Ishikawa (cell line): ENCODE results near the gene COL23A1.

ENCODE experiments used
- CEBPB ChIP-seq: IDR thresholded peaks from 2 replicates; pipeline ENCODE4 v1.6.1; 2012
- CREB1 ChIP-seq: IDR thresholded peaks from 2 replicates; pipeline ENCODE4 v1.6.1; 2012; ENCODE audit warnings: low read depth
- EGR1 ChIP-seq: IDR thresholded peaks from 2 replicates; pipeline ENCODE4 v1.6.1; 2012
- EP300 ChIP-seq: IDR thresholded peaks from 2 replicates; pipeline ENCODE4 v1.6.1; 2012; ENCODE audit warnings: borderline replicate concordance
- FOXM1 ChIP-seq: IDR thresholded peaks from 2 replicates; pipeline ENCODE4 v1.6.1; 2012; ENCODE audit warnings: low read depth, borderline replicate concordance
- NFIC ChIP-seq: IDR thresholded peaks from 2 replicates; pipeline ENCODE4 v1.6.1; 2012
- RAD21 ChIP-seq: IDR thresholded peaks from 2 replicates; pipeline ENCODE4 v1.6.1; 2012; ENCODE audit warnings: low read depth
- TAF1 ChIP-seq: IDR thresholded peaks from 2 replicates; pipeline ENCODE4 v1.6.1; 2012; ENCODE audit warnings: low read depth, mild to moderate bottlenecking
- TCF12 ChIP-seq: IDR thresholded peaks from 2 replicates; pipeline ENCODE4 v1.6.1; 2012; ENCODE audit warnings: low read depth
- TEAD4 ChIP-seq: IDR thresholded peaks from 2 replicates; pipeline ENCODE4 v1.6.1; 2012
- YY1 ChIP-seq: IDR thresholded peaks from 2 replicates; pipeline ENCODE4 v1.6.1; 2012; ENCODE audit warnings: low read depth
- ZBTB7A ChIP-seq: IDR thresholded peaks from 2 replicates; pipeline ENCODE4 v1.6.1; 2012; ENCODE audit warnings: low read depth
- TF ChIP-seq, protein P1 (sequence below): IDR thresholded peaks from 2 replicates; pipeline ENCODE4 v1.6.1; 2012
- TF ChIP-seq, protein P2 (sequence below): IDR thresholded peaks from 2 replicates; pipeline ENCODE4 v1.6.1; 2012
- TF ChIP-seq, protein P3 (sequence below): IDR thresholded peaks from 2 replicates; pipeline ENCODE4 v1.6.1; 2012; ENCODE audit warnings: low read depth, mild to moderate bottlenecking

COL23A1 gene

DNA sequence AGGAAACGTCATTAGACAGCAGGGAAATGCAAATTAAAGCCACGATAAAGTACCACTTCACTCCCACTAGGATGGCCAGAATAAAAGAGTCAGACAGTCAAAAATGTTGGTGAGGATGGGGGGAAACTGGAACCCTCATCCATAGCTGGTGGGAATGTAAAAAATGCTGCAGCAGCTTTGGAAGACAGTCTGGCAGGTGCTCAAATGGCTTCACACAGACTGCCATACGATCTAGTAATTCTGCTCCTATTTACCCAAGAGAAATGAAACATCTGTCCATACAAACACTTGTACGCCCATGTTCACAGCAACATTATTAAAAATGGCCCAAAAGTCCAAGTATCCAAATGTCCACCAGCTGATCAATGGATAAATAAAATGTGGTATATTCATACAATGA, 198.7 kb downstream of the COL23A1 start:
- TF ChIP-seq, protein P1, sequence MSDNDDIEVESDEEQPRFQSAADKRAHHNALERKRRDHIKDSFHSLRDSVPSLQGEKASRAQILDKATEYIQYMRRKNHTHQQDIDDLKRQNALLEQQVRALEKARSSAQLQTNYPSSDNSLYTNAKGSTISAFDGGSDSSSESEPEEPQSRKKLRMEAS, result no peak
- TF ChIP-seq FOXM1, result no peak
- TF ChIP-seq NFIC, result no peak
- no peak for TF ChIP-seq TEAD4
- no peak for TF ChIP-seq YY1
- no peak for TF ChIP-seq RAD21
- TF ChIP-seq CEBPB, result no peak
- no peak for TF ChIP-seq TAF1
- TF ChIP-seq, protein P2, sequence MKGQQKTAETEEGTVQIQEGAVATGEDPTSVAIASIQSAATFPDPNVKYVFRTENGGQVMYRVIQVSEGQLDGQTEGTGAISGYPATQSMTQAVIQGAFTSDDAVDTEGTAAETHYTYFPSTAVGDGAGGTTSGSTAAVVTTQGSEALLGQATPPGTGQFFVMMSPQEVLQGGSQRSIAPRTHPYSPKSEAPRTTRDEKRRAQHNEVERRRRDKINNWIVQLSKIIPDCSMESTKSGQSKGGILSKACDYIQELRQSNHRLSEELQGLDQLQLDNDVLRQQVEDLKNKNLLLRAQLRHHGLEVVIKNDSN, result no peak
- TF ChIP-seq, protein P3, sequence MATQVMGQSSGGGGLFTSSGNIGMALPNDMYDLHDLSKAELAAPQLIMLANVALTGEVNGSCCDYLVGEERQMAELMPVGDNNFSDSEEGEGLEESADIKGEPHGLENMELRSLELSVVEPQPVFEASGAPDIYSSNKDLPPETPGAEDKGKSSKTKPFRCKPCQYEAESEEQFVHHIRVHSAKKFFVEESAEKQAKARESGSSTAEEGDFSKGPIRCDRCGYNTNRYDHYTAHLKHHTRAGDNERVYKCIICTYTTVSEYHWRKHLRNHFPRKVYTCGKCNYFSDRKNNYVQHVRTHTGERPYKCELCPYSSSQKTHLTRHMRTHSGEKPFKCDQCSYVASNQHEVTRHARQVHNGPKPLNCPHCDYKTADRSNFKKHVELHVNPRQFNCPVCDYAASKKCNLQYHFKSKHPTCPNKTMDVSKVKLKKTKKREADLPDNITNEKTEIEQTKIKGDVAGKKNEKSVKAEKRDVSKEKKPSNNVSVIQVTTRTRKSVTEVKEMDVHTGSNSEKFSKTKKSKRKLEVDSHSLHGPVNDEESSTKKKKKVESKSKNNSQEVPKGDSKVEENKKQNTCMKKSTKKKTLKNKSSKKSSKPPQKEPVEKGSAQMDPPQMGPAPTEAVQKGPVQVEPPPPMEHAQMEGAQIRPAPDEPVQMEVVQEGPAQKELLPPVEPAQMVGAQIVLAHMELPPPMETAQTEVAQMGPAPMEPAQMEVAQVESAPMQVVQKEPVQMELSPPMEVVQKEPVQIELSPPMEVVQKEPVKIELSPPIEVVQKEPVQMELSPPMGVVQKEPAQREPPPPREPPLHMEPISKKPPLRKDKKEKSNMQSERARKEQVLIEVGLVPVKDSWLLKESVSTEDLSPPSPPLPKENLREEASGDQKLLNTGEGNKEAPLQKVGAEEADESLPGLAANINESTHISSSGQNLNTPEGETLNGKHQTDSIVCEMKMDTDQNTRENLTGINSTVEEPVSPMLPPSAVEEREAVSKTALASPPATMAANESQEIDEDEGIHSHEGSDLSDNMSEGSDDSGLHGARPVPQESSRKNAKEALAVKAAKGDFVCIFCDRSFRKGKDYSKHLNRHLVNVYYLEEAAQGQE, result no peak

DNA sequence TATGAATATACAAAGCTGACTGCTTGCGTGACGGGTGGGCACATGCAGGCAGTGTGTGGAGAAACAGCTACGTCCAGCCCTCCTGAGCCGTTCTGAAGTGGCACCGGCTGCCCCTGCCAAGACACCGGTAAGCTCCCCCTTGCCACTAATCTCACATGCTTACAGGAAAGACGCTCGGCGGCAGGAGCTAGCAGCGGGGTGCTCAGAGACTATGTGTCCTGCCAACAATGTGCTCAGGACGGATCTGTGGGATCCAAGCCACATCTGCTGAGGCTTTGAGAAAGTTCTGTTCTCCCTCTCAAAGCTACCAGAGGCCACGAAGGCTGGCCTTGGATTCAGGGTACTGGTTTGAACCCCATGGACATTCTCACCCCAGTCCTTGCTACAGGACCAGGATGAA, 200.4 kb downstream of the COL23A1 start:
- TF ChIP-seq FOXM1 (no peak), TAF1 (no peak), RAD21 (no peak), EP300 (no peak), TEAD4 (no peak), CEBPB (no peak)
- TF ChIP-seq, protein P2, result no peak
- TF ChIP-seq, protein P3, result no peak

DNA sequence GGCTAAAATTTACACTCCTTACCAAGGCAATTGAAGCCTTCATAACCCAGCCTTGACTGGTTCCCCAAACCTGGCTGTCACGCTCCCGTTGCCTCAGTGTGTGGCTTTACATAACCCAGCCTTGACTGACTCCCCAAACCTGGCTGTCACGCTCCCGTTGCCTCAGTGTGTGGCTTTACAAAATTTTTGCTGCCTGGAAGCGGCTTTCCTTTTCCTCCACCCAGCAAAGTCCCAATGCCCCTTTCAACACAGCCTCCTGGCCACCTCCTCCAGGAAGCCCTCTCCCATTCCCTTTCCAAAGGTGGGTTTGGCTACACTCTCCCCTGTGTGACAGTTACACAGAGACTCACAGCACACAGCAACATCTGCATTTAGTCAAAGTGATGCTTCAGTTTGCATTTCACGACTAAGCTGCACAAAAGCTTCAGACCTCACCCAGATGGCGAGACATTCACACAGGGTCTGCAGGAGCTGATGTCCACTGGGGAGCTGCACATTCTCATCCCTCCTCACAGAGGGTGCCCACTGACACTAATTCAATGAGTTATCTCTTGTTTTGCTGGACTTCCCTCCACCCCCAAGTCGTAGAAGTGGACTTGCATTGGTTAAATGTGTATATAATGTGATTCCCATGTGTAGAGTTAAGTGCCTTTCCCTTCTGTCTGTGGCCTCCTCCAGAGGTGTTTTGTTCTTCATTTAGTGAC, 201.0 kb downstream of the COL23A1 start:
- TF ChIP-seq, protein P1, result no peak
- no peak for TF ChIP-seq YY1
- no peak for TF ChIP-seq TCF12
- no peak for TF ChIP-seq NFIC
- no peak for TF ChIP-seq FOXM1
- no peak for TF ChIP-seq EP300
- TF ChIP-seq ZBTB7A, result no peak
- no peak for TF ChIP-seq CEBPB
- TF ChIP-seq CREB1, result no peak
- TF ChIP-seq, protein P3, result no peak
- TF ChIP-seq, protein P2, result no peak
- no peak for TF ChIP-seq TEAD4
- TF ChIP-seq EGR1, result no peak
- TF ChIP-seq RAD21, result no peak
- no peak for TF ChIP-seq TAF1

DNA sequence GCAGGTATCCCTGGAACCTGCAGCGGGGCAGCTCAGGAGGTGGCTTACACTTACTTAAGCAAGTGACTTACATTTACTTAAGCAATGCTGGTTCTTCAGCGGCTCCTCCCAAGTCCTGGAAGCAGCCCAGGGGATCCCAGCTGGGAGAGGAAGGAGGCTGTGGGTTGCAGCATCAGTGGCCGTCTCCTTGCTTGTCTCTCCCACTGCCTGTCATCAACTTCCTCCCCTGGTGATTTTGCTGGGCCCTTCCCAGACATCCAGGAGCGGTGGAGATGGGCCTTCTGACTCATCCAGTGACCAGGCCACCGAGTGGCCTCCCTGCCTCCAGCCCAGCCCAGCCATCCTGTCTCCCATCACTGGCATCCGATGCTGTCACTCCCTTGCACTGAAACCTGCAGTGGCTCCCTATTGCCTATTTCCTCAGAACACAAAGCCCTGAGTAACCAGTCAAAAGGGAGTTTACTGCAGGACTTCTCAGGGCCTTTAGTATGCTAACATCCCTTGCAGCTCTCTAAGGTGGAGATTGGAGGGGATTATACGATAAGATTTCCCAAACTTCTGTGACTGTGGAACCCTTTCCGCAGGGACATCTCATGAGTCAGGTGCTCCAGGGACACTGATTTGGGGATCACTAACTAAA, 201.7 kb downstream of the COL23A1 start:
- TF ChIP-seq EGR1 (no peak), YY1 (no peak), ZBTB7A (no peak), CEBPB (no peak), NFIC (no peak), RAD21 (no peak), EP300 (no peak), TCF12 (no peak), CREB1 (no peak), FOXM1 (no peak), TAF1 (no peak), TEAD4 (no peak)
- TF ChIP-seq, protein P1, result no peak
- TF ChIP-seq, protein P2, result no peak
- TF ChIP-seq, protein P3, result no peak
